Fibroblast of lung (primary cell): Measurements from ENCODE around the gene VEGFA.

Experiments
- EZH2 ChIP-seq: IDR thresholded peaks from 2 replicates; pipeline ENCODE4 v1.5.1; 2012; ENCODE audit warnings: low read length, control low read depth, mild to moderate bottlenecking; ENCODE audit errors: missing control alignments
- TF ChIP-seq, protein P1 (sequence below), 2 donors: IDR thresholded peaks in 1 of 2; conservative IDR thresholded peaks in 1 of 2; 1 replicate in 1 of 2; 2 replicates in 1 of 2; pipeline ENCODE4 v1.5.1; 2011 to 2012; ENCODE audit warnings: low read length in 2 of 2, control low read depth in 1 of 2, inconsistent platforms in 1 of 2, low read depth in 1 of 2, mild to moderate bottlenecking in 1 of 2

DNA sequence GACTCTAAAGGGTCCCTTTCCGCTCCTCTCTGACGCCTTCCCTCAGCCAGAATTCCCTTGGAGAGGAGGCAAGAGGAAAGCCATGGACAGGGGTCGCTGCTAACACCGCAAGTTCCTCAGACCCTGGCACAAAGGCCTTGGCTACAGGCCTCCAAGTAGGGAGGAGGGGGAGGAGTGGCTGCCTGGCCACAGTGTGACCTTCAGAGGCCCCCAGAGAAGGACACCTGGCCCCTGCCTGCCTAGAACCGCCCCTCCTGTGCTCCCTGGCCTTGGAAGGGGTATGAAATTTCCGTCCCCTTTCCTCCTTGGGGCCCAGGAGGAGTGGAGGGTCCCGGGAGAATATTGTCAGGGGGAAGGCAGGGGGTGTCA is 2.7 kb downstream of the VEGFA start:
- TF ChIP-seq, protein P1, sequence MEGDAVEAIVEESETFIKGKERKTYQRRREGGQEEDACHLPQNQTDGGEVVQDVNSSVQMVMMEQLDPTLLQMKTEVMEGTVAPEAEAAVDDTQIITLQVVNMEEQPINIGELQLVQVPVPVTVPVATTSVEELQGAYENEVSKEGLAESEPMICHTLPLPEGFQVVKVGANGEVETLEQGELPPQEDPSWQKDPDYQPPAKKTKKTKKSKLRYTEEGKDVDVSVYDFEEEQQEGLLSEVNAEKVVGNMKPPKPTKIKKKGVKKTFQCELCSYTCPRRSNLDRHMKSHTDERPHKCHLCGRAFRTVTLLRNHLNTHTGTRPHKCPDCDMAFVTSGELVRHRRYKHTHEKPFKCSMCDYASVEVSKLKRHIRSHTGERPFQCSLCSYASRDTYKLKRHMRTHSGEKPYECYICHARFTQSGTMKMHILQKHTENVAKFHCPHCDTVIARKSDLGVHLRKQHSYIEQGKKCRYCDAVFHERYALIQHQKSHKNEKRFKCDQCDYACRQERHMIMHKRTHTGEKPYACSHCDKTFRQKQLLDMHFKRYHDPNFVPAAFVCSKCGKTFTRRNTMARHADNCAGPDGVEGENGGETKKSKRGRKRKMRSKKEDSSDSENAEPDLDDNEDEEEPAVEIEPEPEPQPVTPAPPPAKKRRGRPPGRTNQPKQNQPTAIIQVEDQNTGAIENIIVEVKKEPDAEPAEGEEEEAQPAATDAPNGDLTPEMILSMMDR (conservative IDR thresholded peaks at IDR 0.05 in 1 of 2, IDR thresholded peaks at IDR 0.05 in 1 of 2; ENCODE audit: low read depth in 1 of 2, low read length in 2 of 2) = no peak
- no peak for TF ChIP-seq EZH2
